ENCODE data around the gene FCRL6.

The FCRL6 gene

GRCh38 chr1:159802111-159802510 is at the start of gene FCRL6:
FCRL6 (plus strand) TSS chr1:159802360; CDS start chr1:159802425, 65 bp downstream.
- in situ Hi-C loops (cut with MboI; ENCODE audit: low sequenced_read_pairs) = no loop called here

DNA sequence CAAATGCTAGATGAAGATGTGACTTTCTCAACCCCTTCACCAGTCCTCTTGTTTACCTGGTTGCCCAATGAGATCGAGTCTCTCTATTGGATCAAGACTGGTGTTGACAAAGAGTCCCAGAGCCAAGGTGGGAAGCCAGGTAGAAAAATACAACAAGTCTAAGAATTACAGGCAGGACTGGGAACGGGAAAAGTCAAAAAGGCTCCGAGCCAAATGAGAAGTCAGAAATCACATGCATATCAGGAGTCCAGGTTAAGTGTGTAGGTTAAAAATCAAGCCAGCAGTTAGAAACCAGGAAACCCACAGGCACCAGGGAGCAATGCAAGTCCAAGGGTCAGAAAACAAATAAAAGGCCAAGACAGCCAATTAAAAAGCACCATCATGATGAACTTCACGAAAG is 48.8 kb upstream of the FCRL6 start:
- in situ Hi-C loops (cut with MboI; ENCODE audit: low sequenced_read_pairs) = no loop called here

DNA sequence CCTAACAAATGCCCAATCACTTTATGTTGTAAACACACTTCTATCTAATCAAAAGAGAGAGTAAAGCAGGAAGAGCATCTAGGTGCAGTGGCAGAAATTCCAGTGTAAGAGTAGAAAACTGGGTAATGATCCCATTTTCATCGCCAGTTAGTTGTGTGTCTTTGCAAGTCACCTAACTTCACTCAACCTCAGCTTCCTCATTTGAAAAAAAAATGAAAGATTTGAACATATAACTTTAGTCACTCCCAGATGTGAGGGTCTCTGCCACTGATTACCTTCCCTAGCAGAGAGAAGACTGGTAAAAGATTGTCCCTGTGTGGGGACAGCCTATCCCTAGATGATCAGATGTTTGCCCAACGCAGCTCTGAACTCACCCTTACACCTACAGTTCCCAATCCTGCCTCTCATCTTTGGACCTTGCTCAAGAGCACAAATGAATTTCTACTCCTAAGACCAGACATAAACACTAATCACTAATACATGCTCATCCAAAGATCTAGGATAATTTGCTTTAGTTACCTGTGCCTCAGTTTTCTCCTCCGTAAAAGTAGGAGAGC is 46.6 kb upstream of the FCRL6 start:
- in situ Hi-C loops (cut with MboI; ENCODE audit: low sequenced_read_pairs) = no loop called here

DNA sequence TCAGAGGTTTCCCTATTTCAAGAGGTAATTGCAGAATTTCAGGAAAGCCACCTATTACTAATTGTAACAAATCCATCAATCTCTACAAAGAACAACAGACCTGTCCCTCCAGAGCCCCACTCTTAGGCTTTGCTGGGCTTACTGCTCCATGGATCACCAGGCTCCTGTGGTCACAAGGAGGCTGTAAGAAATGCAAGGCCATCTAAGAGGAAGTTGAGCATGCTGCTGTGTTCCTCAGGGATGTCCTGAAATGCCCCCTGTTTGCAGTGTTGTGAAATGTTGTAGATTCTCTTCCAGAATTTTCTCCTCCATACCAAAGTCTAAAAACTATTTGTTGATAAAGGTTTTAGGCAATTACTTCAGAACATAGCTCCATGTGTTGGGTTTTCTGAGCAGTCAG is 45.8 kb upstream of the FCRL6 start:
- in situ Hi-C loops (cut with MboI; ENCODE audit: low sequenced_read_pairs) = no loop called here

DNA sequence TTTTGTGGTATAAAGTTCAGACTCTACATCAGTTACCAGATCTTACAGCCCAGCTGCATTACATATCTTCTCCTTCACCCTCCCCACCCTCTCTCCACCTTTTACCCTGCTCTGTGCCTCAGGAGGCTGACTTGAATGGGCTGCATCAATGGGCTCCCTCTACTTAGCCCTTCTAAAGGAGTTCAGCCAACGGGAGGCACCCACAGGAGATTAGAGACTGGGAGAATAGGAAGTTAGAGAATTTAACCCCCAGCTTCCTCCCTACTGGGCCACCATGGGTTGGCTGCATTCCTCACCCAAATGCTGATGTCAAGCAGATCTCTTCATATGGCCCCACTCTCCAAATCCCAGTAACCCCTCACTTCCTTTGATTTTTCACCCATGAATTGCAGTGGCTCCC is 38.5 kb upstream of the FCRL6 start:
- in situ Hi-C loops (cut with MboI; ENCODE audit: low sequenced_read_pairs) = no loop called here

DNA sequence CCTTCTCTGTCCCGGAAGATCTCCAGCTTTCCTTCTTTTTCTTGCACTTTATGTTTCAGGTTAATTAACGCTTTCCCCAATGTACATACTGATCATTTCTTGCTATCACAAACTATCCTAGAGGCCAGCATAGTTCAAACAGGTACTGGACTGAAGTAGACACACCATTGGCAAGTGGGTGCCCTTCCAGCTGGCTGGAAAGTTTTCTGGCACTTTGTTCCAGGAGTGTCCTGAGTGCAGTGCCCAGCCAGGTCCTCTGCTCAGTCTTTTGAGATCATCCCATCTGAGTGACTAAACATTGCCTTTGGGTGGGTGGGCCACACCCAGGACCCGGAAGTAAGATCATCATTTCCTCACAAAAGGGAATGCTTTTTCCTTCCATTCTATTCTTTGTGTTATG is 36.4 kb upstream of the FCRL6 start:
- in situ Hi-C loops (cut with MboI; ENCODE audit: low sequenced_read_pairs) = no loop called here

DNA sequence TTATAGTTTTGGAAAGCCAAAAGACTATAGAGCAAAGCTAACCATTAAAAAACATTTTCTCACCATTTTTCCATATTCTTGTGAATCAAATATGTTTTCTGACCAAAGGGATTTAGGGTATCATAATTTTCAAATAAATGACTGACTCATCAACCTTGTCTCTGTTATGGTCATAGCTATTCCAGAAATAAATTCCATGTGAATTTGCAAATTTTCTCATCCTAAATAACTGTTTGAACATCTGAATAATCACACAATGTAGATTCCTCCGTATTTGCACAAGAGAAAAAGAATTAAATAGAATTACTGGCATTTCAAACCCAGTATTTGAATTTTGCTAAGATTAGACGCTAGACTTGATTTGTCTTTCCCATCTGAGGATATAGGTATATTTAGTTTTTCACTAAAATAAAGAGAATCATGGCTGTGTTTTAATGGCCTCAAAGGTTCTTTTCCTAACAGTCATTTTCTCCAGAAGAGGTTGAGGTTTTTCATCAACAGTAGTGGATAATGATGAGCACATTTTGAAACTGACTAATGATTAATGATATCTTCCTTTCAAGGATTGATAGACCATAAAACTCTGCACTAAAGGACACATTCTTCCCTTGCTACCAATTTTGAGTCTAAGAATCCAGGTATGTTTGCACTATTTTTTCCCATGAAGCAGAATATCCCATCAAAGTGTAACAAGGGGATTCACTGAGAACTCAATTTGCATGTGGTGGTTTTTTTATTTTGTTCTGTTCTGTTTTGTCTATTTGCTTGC is 30.8 kb upstream of the FCRL6 start:
- in situ Hi-C loops (cut with MboI; ENCODE audit: low sequenced_read_pairs) = no loop called here

- in situ Hi-C loops (cut with MboI; ENCODE audit: low sequenced_read_pairs) = no loop called here
Observed at GRCh38 chr1:159774465-159774864, 27.7 kb upstream of the FCRL6 start.

- in situ Hi-C loops (cut with MboI; ENCODE audit: low sequenced_read_pairs) = loop anchor here (25.0 kb wide), 1 partner anchor 112 kb away; no protein-coding TSS in a partner anchor
Observed at GRCh38 chr1:159775716-159776115, 26.4 kb upstream of the FCRL6 start.

DNA sequence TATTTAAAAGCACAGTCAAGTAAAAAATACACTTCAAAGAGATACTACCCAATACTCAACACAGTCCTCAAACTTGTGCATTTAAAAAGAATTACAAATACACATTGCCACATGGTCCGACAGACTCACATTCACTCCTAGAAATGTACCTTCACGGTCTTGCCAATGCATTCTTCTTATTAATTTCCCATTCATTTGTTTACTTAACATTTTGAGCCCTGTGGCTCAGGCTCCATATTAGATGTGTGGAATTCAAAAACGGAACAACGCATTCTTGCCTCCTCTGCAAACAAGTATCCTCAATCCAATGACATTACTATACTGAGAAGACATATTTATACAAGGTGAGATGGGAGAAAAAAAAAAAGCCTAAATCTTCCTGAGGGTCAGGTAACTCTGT is 23.9 kb upstream of the FCRL6 start:
- in situ Hi-C loops (cut with MboI; ENCODE audit: low sequenced_read_pairs) = loop anchor here (25.0 kb wide), 1 partner anchor 109 kb away; no protein-coding TSS in a partner anchor

GRCh38 chr1:159779403-159779851 is 22.7 kb upstream of the FCRL6 start:
- in situ Hi-C loops (cut with MboI; ENCODE audit: low sequenced_read_pairs) = loop anchor here (25.0 kb wide), 1 partner anchor 108 kb away; no protein-coding TSS in a partner anchor

DNA sequence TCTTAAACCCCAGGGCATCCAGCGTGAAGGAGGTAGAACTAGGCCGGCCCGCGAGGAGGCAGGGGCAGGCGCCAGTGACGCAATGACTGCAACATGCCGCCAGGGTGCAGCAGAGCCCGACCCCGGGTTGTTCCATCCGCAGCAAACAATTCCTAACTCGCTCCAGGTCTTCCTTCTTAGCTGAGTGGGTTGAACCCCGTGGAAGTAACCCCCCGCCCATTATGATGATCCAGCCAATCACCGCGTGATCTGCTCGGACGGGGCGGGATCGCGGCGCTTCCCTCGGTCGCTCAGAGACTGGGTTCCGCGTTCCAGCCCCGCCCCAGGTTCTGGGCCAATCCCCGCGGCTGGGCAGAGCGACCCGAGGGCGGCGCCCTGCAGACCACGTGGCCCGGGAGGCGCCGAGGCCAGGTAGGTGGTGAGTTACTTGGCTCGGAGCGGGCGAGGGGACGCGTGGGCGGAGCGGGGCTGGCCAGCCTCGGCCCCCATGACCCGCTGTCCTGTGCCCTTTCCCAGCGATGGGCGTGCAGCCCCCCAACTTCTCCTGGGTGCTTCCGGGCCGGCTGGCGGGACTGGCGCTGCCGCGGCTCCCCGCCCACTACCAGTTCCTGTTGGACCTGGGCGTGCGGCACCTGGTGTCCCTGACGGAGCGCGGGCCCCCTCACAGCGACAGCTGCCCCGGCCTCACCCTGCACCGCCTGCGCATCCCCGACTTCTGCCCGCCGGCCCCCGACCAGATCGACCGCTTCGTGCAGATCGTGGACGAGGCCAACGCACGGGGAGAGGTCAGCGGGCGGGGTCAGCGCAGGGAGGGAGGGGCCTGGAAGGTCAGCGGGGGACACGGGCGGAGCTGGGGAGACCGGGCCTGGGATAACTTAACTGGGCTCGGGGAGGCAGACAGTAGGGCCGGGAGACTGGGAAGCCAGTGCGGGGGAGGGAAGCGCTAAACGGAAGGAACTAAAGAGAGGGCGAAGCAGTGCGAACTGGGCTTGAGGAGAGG is 21.3 kb upstream of the FCRL6 start, which contains the start of gene DUSP23:
TSS of gene DUSP23 (plus strand) at position 380 of the 1,000 bp plus-strand sequence. CDS start at position 519, 139 bp downstream.
- in situ Hi-C loops (cut with MboI; ENCODE audit: low sequenced_read_pairs) = loop anchor here (25.0 kb wide), 1 partner anchor 106 kb away; no protein-coding TSS in a partner anchor

- in situ Hi-C loops (cut with MboI; ENCODE audit: low sequenced_read_pairs) = loop anchor here (25.0 kb wide), 1 partner anchor 105 kb away; no protein-coding TSS in a partner anchor
Observed at GRCh38 chr1:159781992-159782391, 20.2 kb upstream of the FCRL6 start.

DNA sequence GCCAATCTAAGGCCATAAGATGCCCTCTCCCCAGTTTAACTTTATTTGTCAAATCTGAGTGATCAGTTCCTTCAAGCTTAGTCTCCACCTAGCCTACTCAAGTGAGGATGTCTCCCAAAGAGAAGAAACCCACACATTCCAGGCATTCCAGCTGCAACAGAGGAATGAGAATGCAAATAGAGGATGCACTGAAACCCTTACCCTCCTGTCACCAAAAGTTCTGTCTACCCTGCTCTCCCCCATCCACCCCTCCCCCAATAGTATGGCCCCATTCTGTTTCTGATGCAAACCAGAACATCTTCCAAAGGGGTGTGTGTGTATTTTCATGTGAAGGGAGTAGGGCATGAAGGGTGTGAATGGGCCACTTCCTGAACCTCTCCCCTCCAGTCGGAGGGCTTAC is 18.4 kb upstream of the FCRL6 start:
- in situ Hi-C loops (cut with MboI; ENCODE audit: low sequenced_read_pairs) = loop anchor here (25.0 kb wide), 1 partner anchor 104 kb away; no protein-coding TSS in a partner anchor

GRCh38 chr1:159786465-159786864 is 15.7 kb upstream of the FCRL6 start:
- in situ Hi-C loops (cut with MboI; ENCODE audit: low sequenced_read_pairs) = loop anchor here (25.0 kb wide), 1 partner anchor 101 kb away; no protein-coding TSS in a partner anchor

- in situ Hi-C loops (cut with MboI; ENCODE audit: low sequenced_read_pairs) = loop anchor here (25.0 kb wide), 1 partner anchor 100 kb away; no protein-coding TSS in a partner anchor
Observed at GRCh38 chr1:159786966-159787365, 15.2 kb upstream of the FCRL6 start.

GRCh38 chr1:159790237-159790917 is 11.8 kb upstream of the FCRL6 start:
- in situ Hi-C loops (cut with MboI; ENCODE audit: low sequenced_read_pairs) = loop anchor here (25.0 kb wide), 1 partner anchor 97 kb away; no protein-coding TSS in a partner anchor

DNA sequence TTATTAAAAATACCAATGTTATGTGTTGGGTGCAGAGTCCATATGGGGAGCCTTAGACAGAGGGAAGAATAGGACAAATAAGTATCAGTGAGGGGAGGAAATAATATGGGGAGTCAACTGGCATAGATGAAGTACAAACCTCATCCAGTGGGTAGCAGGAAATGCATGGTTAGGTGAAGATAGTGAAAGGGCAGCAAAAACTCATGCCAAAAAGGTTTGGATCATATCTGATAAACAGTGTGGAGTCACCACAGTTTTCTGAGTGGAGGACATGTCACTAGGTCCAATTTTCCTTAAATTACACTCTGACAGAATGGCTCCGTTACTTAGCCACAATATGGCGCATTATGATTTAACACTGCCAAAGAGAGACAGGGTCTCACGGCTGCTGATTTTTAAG is 11.1 kb upstream of the FCRL6 start:
- in situ Hi-C loops (cut with MboI; ENCODE audit: low sequenced_read_pairs) = loop anchor here (25.0 kb wide), 1 partner anchor 96 kb away; no protein-coding TSS in a partner anchor

DNA sequence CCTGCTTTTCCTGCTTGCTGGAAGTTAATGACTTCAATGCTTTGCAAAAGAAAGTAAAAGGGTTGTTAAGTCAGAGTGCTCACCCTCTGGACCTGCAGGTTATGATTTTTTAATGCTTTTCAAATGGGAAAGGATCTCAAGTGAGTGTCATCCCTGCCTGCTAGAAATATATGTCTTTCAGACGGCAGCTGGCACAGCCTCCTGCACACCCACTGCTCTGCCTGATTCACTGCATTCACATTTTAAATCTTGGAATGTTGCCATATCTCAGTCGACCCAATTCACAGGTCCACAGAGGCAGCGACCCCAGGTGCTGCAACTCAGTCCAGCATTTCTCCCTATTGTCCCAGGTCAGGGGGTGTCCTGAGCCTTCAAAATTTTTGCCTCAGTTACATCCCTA is 10.7 kb upstream of the FCRL6 start:
- in situ Hi-C loops (cut with MboI; ENCODE audit: low sequenced_read_pairs) = loop anchor here (25.0 kb wide), 1 partner anchor 96 kb away; no protein-coding TSS in a partner anchor

DNA sequence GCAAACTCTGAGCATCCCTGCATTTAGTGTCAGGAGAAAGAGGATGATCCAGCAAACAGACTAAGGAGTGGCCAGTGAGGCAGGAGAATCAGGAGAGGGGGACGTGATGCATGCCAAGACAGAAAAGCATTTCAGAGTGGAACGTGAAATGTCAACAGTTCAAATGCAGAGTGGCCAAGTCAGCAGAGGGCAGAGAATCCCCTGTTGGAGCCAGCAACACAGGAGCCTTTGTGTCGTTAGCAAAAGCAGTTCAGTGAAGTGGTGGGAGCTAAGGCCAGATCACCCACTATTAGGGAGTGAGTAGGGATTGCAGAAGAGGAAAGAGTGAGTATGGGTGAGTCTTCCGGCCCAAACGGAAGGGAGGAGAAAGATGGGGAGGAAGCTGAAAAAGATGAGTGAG is 6.6 kb upstream of the FCRL6 start:
- in situ Hi-C loops (cut with MboI; ENCODE audit: low sequenced_read_pairs) = loop anchor here (25.0 kb wide), 1 partner anchor 92 kb away; no protein-coding TSS in a partner anchor

Measured in hTERT RPE-1 (cell line).